Glutamatergic neuron (in vitro differentiated cells): ENCODE measurements around the gene HOXC9. TPM values are rescaled to one million over a fixed set of nuclear protein-coding genes. Genes with fewer than 3 reads are reported as not detected.

Source experiments
- DNase-seq: peaks from one replicate; pipeline ENCODE4 v3.0.0; 2022
- H3K27ac Mint-ChIP-seq: one replicate; pipeline ENCODE4 v1.8.0; 2020; ENCODE audit warnings: mild to moderate bottlenecking, mixed read lengths, inconsistent platforms; ENCODE audit not compliant: unreplicated experiment
- H3K27me3 Mint-ChIP-seq: one replicate; pipeline ENCODE4 v1.8.0; 2020; ENCODE audit warnings: mild to moderate bottlenecking, moderate library complexity, mixed read lengths, inconsistent platforms; ENCODE audit not compliant: unreplicated experiment
- H3K36me3 Mint-ChIP-seq: one replicate; pipeline ENCODE4 v1.8.0; 2020; ENCODE audit warnings: mild to moderate bottlenecking, mixed read lengths, inconsistent platforms; ENCODE audit not compliant: unreplicated experiment
- H3K4me1 Mint-ChIP-seq: one replicate; pipeline ENCODE4 v1.8.0; 2020; ENCODE audit warnings: mild to moderate bottlenecking, low read depth, mixed read lengths, inconsistent platforms; ENCODE audit not compliant: unreplicated experiment
- H3K4me3 Mint-ChIP-seq: one replicate; pipeline ENCODE4 v1.8.0; 2020; ENCODE audit warnings: mild to moderate bottlenecking, mixed read lengths, inconsistent platforms; ENCODE audit not compliant: unreplicated experiment
- H3K9me3 Mint-ChIP-seq: one replicate; pipeline ENCODE4 v1.8.0; 2020; ENCODE audit warnings: mild to moderate bottlenecking, moderate library complexity, mixed read lengths, inconsistent platforms; ENCODE audit not compliant: unreplicated experiment
- CTCF ChIP-seq: fragments of 200-600 bp; sonication (generic); IDR thresholded peaks from one replicate; pipeline ENCODE4 v1.5.0; 2021; ENCODE audit not compliant: partially characterized antibody, unreplicated experiment
- total RNA-seq: library from RNA; stranded (reverse); fragmentation: NEBNext Ultra II Directional; extraction: Animal tissue kit (Norgen Biotek cat#: 25700); gene quantifications from one replicate; pipeline ENCODE4 v1.2.1, GENCODE V29; 2021; ENCODE audit not compliant: unreplicated experiment

HOXC9 gene
- total RNA-seq, 1 donor from 2014 or later, result not detected

- Mint-ChIP-seq H3K9me3 (peaks cover 7% of the 10 kb centered on the region), H3K27me3 (peaks cover 55% of the 10 kb centered on the region), H3K4me1 (no peaks in the 10 kb centered on the region), H3K36me3 (no peaks in the 10 kb centered on the region), H3K27ac (no peak overlapping the region), H3K4me3 (no peak overlapping the region)
- no peak for TF ChIP-seq CTCF
- no peak for DNase-seq
These were observed 3.0 kb downstream of the HOXC9 start for GRCh38 chr12:54002915-54003389.

GRCh38 chr12:54003625-54004024 lies 3.7 kb downstream of the HOXC9 start:
- no peak for TF ChIP-seq CTCF
- H3K4me1 Mint-ChIP-seq, result no peaks in the 10 kb centered on the region
- H3K27me3 Mint-ChIP-seq, result peaks cover 48% of the 10 kb centered on the region
- peaks cover 6% of the 10 kb centered on the region for H3K9me3 Mint-ChIP-seq
- DNase-seq, result no peak
- no peaks in the 10 kb centered on the region for H3K36me3 Mint-ChIP-seq
- no peak overlapping the region for H3K27ac Mint-ChIP-seq
- no peak overlapping the region for H3K4me3 Mint-ChIP-seq

GRCh38 chr12:54004063-54004840 lies 4.3 kb downstream of the HOXC9 start:
- Mint-ChIP-seq H3K4me3 (no peak overlapping the region), H3K4me1 (no peaks in the 10 kb centered on the region), H3K27ac (no peak overlapping the region), H3K9me3 (peaks cover 4% of the 10 kb centered on the region), H3K27me3 (peaks cover 45% of the 10 kb centered on the region), H3K36me3 (no peaks in the 10 kb centered on the region)
- no peak for TF ChIP-seq CTCF
- DNase-seq, result no peak

- Mint-ChIP-seq H3K27me3 (peaks cover 46% of the 10 kb centered on the region), H3K4me3 (peak overlapping the region; percentile 47), H3K36me3 (no peaks in the 10 kb centered on the region), H3K9me3 (peaks cover 4% of the 10 kb centered on the region), H3K27ac (no peak overlapping the region), H3K4me1 (no peaks in the 10 kb centered on the region)
- no peak for TF ChIP-seq CTCF
- no peak for DNase-seq
These were observed 5.0 kb downstream of the HOXC9 start for GRCh38 chr12:54004841-54005530.

- no peaks in the 10 kb centered on the region for H3K36me3 Mint-ChIP-seq
- DNase-seq, result no peak
- peak overlapping the region; percentile 47 for H3K4me3 Mint-ChIP-seq
- H3K27me3 Mint-ChIP-seq, result peaks cover 46% of the 10 kb centered on the region
- H3K27ac Mint-ChIP-seq, result no peak overlapping the region
- peaks cover 4% of the 10 kb centered on the region for H3K9me3 Mint-ChIP-seq
- no peak for TF ChIP-seq CTCF
- no peaks in the 10 kb centered on the region for H3K4me1 Mint-ChIP-seq
These were observed 5.5 kb downstream of the HOXC9 start for GRCh38 chr12:54005531-54005852.
